Measurements from ENCODE around the gene SDK1. TPM values are rescaled to one million over a fixed set of nuclear protein-coding genes. Genes with fewer than 3 reads are reported as not detected.

The SDK1 gene
- total RNA-seq, 1 donor from 2014 or later, result 0.48 TPM

GRCh38 chr7:3370921-3371320, 69.9 kb downstream of the SDK1 start:
- peaks cover 19% of the 10 kb centered on the region for H3K27me3 Mint-ChIP-seq (ENCODE audit: low read depth)
- H3K9me3 Mint-ChIP-seq, result no peaks in the 10 kb centered on the region
- H3K4me3 Mint-ChIP-seq (ENCODE audit: low read depth), result no peak overlapping the region
- peaks cover 9% of the 10 kb centered on the region for H3K4me1 Mint-ChIP-seq (ENCODE audit: low read depth)
- no peak for DNase-seq (ENCODE audit: low spot score)
- no peak overlapping the region for H3K27ac Mint-ChIP-seq
- H3K36me3 Mint-ChIP-seq (ENCODE audit: low read depth), result no peaks in the 10 kb centered on the region
- intact Hi-C loops (cut with micrococcal nuclease), result no loop called here

GRCh38 chr7:3371601-3372000, 70.5 kb downstream of the SDK1 start:
- Mint-ChIP-seq H3K9me3 (no peaks in the 10 kb centered on the region), H3K27ac (no peak overlapping the region), H3K4me1 (ENCODE audit: low read depth) (peaks cover 9% of the 10 kb centered on the region), H3K27me3 (ENCODE audit: low read depth) (peaks cover 15% of the 10 kb centered on the region), H3K4me3 (ENCODE audit: low read depth) (no peak overlapping the region), H3K36me3 (ENCODE audit: low read depth) (no peaks in the 10 kb centered on the region)
- intact Hi-C loops (cut with micrococcal nuclease), result no loop called here
- no peak for DNase-seq (ENCODE audit: low spot score)

GRCh38 chr7:3374239-3374638, 73.2 kb downstream of the SDK1 start:
- H3K4me3 Mint-ChIP-seq (ENCODE audit: low read depth), result no peak overlapping the region
- DNase-seq (ENCODE audit: low spot score), result no peak
- peaks cover 9% of the 10 kb centered on the region for H3K4me1 Mint-ChIP-seq (ENCODE audit: low read depth)
- intact Hi-C loops (cut with micrococcal nuclease), result no loop called here
- peaks cover 17% of the 10 kb centered on the region for H3K27me3 Mint-ChIP-seq (ENCODE audit: low read depth)
- no peaks in the 10 kb centered on the region for H3K9me3 Mint-ChIP-seq
- no peaks in the 10 kb centered on the region for H3K36me3 Mint-ChIP-seq (ENCODE audit: low read depth)
- no peak overlapping the region for H3K27ac Mint-ChIP-seq

- Mint-ChIP-seq H3K4me3 (ENCODE audit: low read depth) (no peak overlapping the region), H3K27ac (no peak overlapping the region), H3K4me1 (ENCODE audit: low read depth) (no peaks in the 10 kb centered on the region), H3K9me3 (no peaks in the 10 kb centered on the region), H3K27me3 (ENCODE audit: low read depth) (peaks cover 9% of the 10 kb centered on the region), H3K36me3 (ENCODE audit: low read depth) (no peaks in the 10 kb centered on the region)
- DNase-seq (ENCODE audit: low spot score), result no peak
- intact Hi-C loops (cut with micrococcal nuclease), result no loop called here
These were observed 77.5 kb downstream of the SDK1 start for GRCh38 chr7:3378390-3379150.

GRCh38 chr7:3380034-3380433, 79.0 kb downstream of the SDK1 start:
- Mint-ChIP-seq H3K36me3 (ENCODE audit: low read depth) (no peaks in the 10 kb centered on the region), H3K27ac (no peak overlapping the region), H3K4me1 (ENCODE audit: low read depth) (no peaks in the 10 kb centered on the region), H3K27me3 (ENCODE audit: low read depth) (peaks cover 9% of the 10 kb centered on the region), H3K9me3 (no peaks in the 10 kb centered on the region), H3K4me3 (ENCODE audit: low read depth) (no peak overlapping the region)
- intact Hi-C loops (cut with micrococcal nuclease), result no loop called here
- no peak for DNase-seq (ENCODE audit: low spot score)

GRCh38 chr7:3380886-3381685, 80.0 kb downstream of the SDK1 start:
- no peaks in the 10 kb centered on the region for H3K9me3 Mint-ChIP-seq
- H3K27me3 Mint-ChIP-seq (ENCODE audit: low read depth), result peaks cover 9% of the 10 kb centered on the region
- intact Hi-C loops (cut with micrococcal nuclease), result no loop called here
- no peak overlapping the region for H3K4me3 Mint-ChIP-seq (ENCODE audit: low read depth)
- H3K4me1 Mint-ChIP-seq (ENCODE audit: low read depth), result no peaks in the 10 kb centered on the region
- no peaks in the 10 kb centered on the region for H3K36me3 Mint-ChIP-seq (ENCODE audit: low read depth)
- DNase-seq (ENCODE audit: low spot score), result no peak
- H3K27ac Mint-ChIP-seq, result no peak overlapping the region

GRCh38 chr7:3386423-3387190, 85.6 kb downstream of the SDK1 start:
- no peak for DNase-seq (ENCODE audit: low spot score)
- no peaks in the 10 kb centered on the region for H3K4me1 Mint-ChIP-seq (ENCODE audit: low read depth)
- no peaks in the 10 kb centered on the region for H3K36me3 Mint-ChIP-seq (ENCODE audit: low read depth)
- intact Hi-C loops (cut with micrococcal nuclease), result no loop called here
- peaks cover 12% of the 10 kb centered on the region for H3K27me3 Mint-ChIP-seq (ENCODE audit: low read depth)
- no peak overlapping the region for H3K27ac Mint-ChIP-seq
- no peaks in the 10 kb centered on the region for H3K9me3 Mint-ChIP-seq
- no peak overlapping the region for H3K4me3 Mint-ChIP-seq (ENCODE audit: low read depth)

- Mint-ChIP-seq H3K4me3 (ENCODE audit: low read depth) (no peak overlapping the region), H3K4me1 (ENCODE audit: low read depth) (no peaks in the 10 kb centered on the region), H3K27me3 (ENCODE audit: low read depth) (peaks cover 19% of the 10 kb centered on the region), H3K9me3 (peaks cover 17% of the 10 kb centered on the region), H3K27ac (no peak overlapping the region), H3K36me3 (ENCODE audit: low read depth) (no peaks in the 10 kb centered on the region)
- intact Hi-C loops (cut with micrococcal nuclease), result no loop called here
- DNase-seq (ENCODE audit: low spot score), result no peak
These were observed 92.8 kb downstream of the SDK1 start for GRCh38 chr7:3393862-3394261.

GRCh38 chr7:3397324-3397723, 96.3 kb downstream of the SDK1 start:
- no peak for DNase-seq (ENCODE audit: low spot score)
- Mint-ChIP-seq H3K4me1 (ENCODE audit: low read depth) (no peaks in the 10 kb centered on the region), H3K27ac (no peak overlapping the region), H3K4me3 (ENCODE audit: low read depth) (no peak overlapping the region), H3K36me3 (ENCODE audit: low read depth) (no peaks in the 10 kb centered on the region), H3K27me3 (ENCODE audit: low read depth) (peaks cover 18% of the 10 kb centered on the region), H3K9me3 (peaks cover 21% of the 10 kb centered on the region)
- intact Hi-C loops (cut with micrococcal nuclease), result no loop called here

- no peaks in the 10 kb centered on the region for H3K36me3 Mint-ChIP-seq (ENCODE audit: low read depth)
- H3K9me3 Mint-ChIP-seq, result peaks cover 21% of the 10 kb centered on the region
- no peak overlapping the region for H3K27ac Mint-ChIP-seq
- H3K4me3 Mint-ChIP-seq (ENCODE audit: low read depth), result no peak overlapping the region
- intact Hi-C loops (cut with micrococcal nuclease), result loop anchor here (10.0 kb wide), 1 partner anchor 95 kb away; the partner anchor contains the start of gene SDK1
- no peaks in the 10 kb centered on the region for H3K4me1 Mint-ChIP-seq (ENCODE audit: low read depth)
- peaks cover 17% of the 10 kb centered on the region for H3K27me3 Mint-ChIP-seq (ENCODE audit: low read depth)
- DNase-seq (ENCODE audit: low spot score), result no peak
These were observed 98.8 kb downstream of the SDK1 start for GRCh38 chr7:3399858-3400257.

- H3K27me3 Mint-ChIP-seq (ENCODE audit: low read depth), result peaks cover 12% of the 10 kb centered on the region
- H3K9me3 Mint-ChIP-seq, result no peaks in the 10 kb centered on the region
- peaks cover 13% of the 10 kb centered on the region for H3K4me1 Mint-ChIP-seq (ENCODE audit: low read depth)
- intact Hi-C loops (cut with micrococcal nuclease), result loop anchor here (10.0 kb wide), 1 partner anchor 100 kb away; the partner anchor contains the start of gene SDK1
- no peak for DNase-seq (ENCODE audit: low spot score)
- no peak overlapping the region for H3K27ac Mint-ChIP-seq
- H3K4me3 Mint-ChIP-seq (ENCODE audit: low read depth), result no peak overlapping the region
- H3K36me3 Mint-ChIP-seq (ENCODE audit: low read depth), result no peaks in the 10 kb centered on the region
These were observed 103.4 kb downstream of the SDK1 start for GRCh38 chr7:3404501-3404900.

- no peak for DNase-seq (ENCODE audit: low spot score)
These were observed 108.0 kb downstream of the SDK1 start for GRCh38 chr7:3408814-3409595.

More at GRCh38 chr7:3408814-3409595, 108.0 kb downstream of the SDK1 start:
- Mint-ChIP-seq H3K27me3 (ENCODE audit: low read depth) (peaks cover 27% of the 10 kb centered on the region), H3K27ac (no peak overlapping the region), H3K4me3 (ENCODE audit: low read depth) (no peak overlapping the region), H3K4me1 (ENCODE audit: low read depth) (peaks cover 14% of the 10 kb centered on the region), H3K9me3 (no peaks in the 10 kb centered on the region), H3K36me3 (ENCODE audit: low read depth) (no peaks in the 10 kb centered on the region)
- intact Hi-C loops (cut with micrococcal nuclease), result loop anchor here (10.0 kb wide), 1 partner anchor 104 kb away; the partner anchor contains the start of gene SDK1
